Transverse colon (tissue), 4 donors: ENCODE data around the gene LDB2. TPM values are rescaled to one million over a fixed set of nuclear protein-coding genes. Genes with fewer than 3 reads are reported as not detected.

Experiments
- DNase-seq: peaks from one replicate; pipeline ENCODE4 v3.0.0-alpha.2; 2019
- H3K27ac ChIP-seq, 4 donors: fragments of 200-600 bp; sonication (generic); 2 replicates each; pipeline ENCODE4 v1.5.1; 2016 to 2018; ENCODE audit warnings: inconsistent platforms in 4 of 4
- H3K27me3 ChIP-seq: fragments of 200-600 bp; sonication (generic); 2 replicates; pipeline ENCODE4 v1.5.1; 2017; ENCODE audit warnings: inconsistent platforms
- H3K36me3 ChIP-seq, 4 donors: fragments of 200-600 bp; sonication (generic); 2 replicates each; pipeline ENCODE4 v1.5.1; 2017 to 2019; ENCODE audit warnings: inconsistent platforms in 4 of 4
- H3K4me1 ChIP-seq, 4 donors: fragments of 200-600 bp; sonication (generic); 2 replicates each; pipeline ENCODE4 v1.5.1; 2017 to 2020; ENCODE audit warnings: inconsistent platforms in 4 of 4
- H3K4me3 ChIP-seq, 4 donors: fragments of 200-600 bp; sonication (generic); 1 replicate in 1 of 4; 2 replicates in 3 of 4; pipeline versions ENCODE4 v1.5.1 to v1.6.1; 2017 to 2019; ENCODE audit warnings: inconsistent platforms in 4 of 4
- H3K9me3 ChIP-seq, 2 donors: fragments of 200-600 bp; sonication (generic); 2 replicates each; pipeline ENCODE4 v1.5.1; 2017 to 2019; ENCODE audit warnings: inconsistent platforms in 2 of 2
- CTCF ChIP-seq, 5 experiments: fragments of 200-600 bp in 3 of 5; fragments of 450-650 bp in 2 of 5; sonication (generic) in 3 of 5; IDR thresholded peaks; 1 replicate in 2 of 5; 2 replicates in 3 of 5; pipeline ENCODE4 v1.5.1; 2016 to 2017; ENCODE audit warnings: antibody characterized with exemption in 5 of 5, inconsistent platforms in 3 of 5, mild to moderate bottlenecking in 2 of 5, moderate library complexity in 1 of 5
- EP300 ChIP-seq: sonication (generic); formaldehyde crosslinking; IDR thresholded peaks from one replicate; pipeline ENCODE4 v1.6.1; 2017; ENCODE audit warnings: antibody characterized with exemption, low read depth
- POLR2A ChIP-seq: fragments of 450-650 bp; IDR thresholded peaks from one replicate; pipeline ENCODE4 v1.6.1; 2016; ENCODE audit warnings: antibody characterized with exemption, mild to moderate bottlenecking, moderate library complexity
- POLR2AphosphoS5 ChIP-seq, 3 donors: sonication (generic); formaldehyde crosslinking; IDR thresholded peaks; one replicate each; pipeline ENCODE4 v1.6.1; 2016; ENCODE audit warnings: antibody characterized with exemption in 3 of 3
- WGBS, 2 donors: methylation state at CpG; one replicate each; pipeline ENCODE4 v1.1.5; 2018; ENCODE audit warnings: low coverage in 1 of 2; 5-methylcytosine and 5-hydroxymethylcytosine counted together
- in situ Hi-C, 4 donors: fragments of 200-750 bp; cut with MboI; loops; one replicate each; pipeline versions ENCODE4 v1.15.0 to v1.15.1; 2017; ENCODE audit warnings: low sequenced_read_pairs in 3 of 4, low pct_ligation_motif_present in 1 of 4, low pct_unique_long_range_greater_than_20kb in 1 of 4
- intact Hi-C: fragments of 100-400 bp; cut with DNase I; formaldehyde crosslinking; loops from one replicate; pipeline ENCODE4 v1.15.1; 2023; ENCODE audit warnings: low total_unique reads
- total RNA-seq, 4 donors: library from RNA; depleted of rRNA; stranded (reverse); fragments of >200 nt; gene quantifications; one replicate each; pipeline ENCODE4 v1.1.0, GENCODE V29; 2016

The LDB2 gene
- total RNA-seq, 4 donors from 2014 or later: 7.0 to 46.6 (median 8.9) TPM

GRCh38 chr4:16585053-16585452 is 313.4 kb downstream of the LDB2 start:
- intact Hi-C loops: no loop called here
- no peak for DNase-seq
- H3K9me3 ChIP-seq: no peaks in the 10 kb centered on the region
- H3K4me1 ChIP-seq: no peaks in the 10 kb centered on the region
- TF ChIP-seq POLR2AphosphoS5 (IDR thresholded peaks at IDR 0.05) (no peak), EP300 (no peak), CTCF (IDR thresholded peaks at IDR 0.05) (no peak), POLR2A (no peak)
- WGBS, 2 donors: 85% methylated on average over 7 of the region's 7 CpGs; no CpG with 5 or more reads in 1 of the 2 donors
- no peak overlapping the region for H3K27ac ChIP-seq
- no peaks in the 10 kb centered on the region for H3K27me3 ChIP-seq
- no peak overlapping the region for H3K4me3 ChIP-seq
- no peaks in the 10 kb centered on the region for H3K36me3 ChIP-seq
- in situ Hi-C loops: no loop called here

- Histone ChIP-seq H3K9me3 (no peaks in the 10 kb centered on the region), H3K36me3 (no peaks in the 10 kb centered on the region), H3K27me3 (no peaks in the 10 kb centered on the region), H3K4me1 (no peaks in the 10 kb centered on the region), H3K4me3 (no peak overlapping the region), H3K27ac (no peak overlapping the region)
- WGBS, 2 donors: 93% methylated on average over 8 of the region's 8 CpGs; no CpG with 5 or more reads in 1 of the 2 donors
- TF ChIP-seq POLR2A (no peak), POLR2AphosphoS5 (IDR thresholded peaks at IDR 0.05) (no peak), EP300 (no peak), CTCF (IDR thresholded peaks at IDR 0.05) (no peak)
- no peak for DNase-seq
- in situ Hi-C loops (no loop called here), intact Hi-C loops (no loop called here)
These were observed 314.7 kb downstream of the LDB2 start for GRCh38 chr4:16583764-16584163.

GRCh38 chr4:16582526-16582925 is 315.9 kb downstream of the LDB2 start:
- intact Hi-C loops: no loop called here
- H3K27me3 ChIP-seq: no peaks in the 10 kb centered on the region
- no peaks in the 10 kb centered on the region for H3K9me3 ChIP-seq
- H3K27ac ChIP-seq: no peak overlapping the region
- 94% methylated on average over 10 of the region's 10 CpGs; no CpG with 5 or more reads in 1 of the 2 donors for WGBS, 2 donors
- no peak for TF ChIP-seq CTCF (IDR thresholded peaks at IDR 0.05)
- no peak for TF ChIP-seq POLR2AphosphoS5 (IDR thresholded peaks at IDR 0.05)
- no peak for TF ChIP-seq EP300
- TF ChIP-seq POLR2A: no peak
- H3K4me1 ChIP-seq: no peaks in the 10 kb centered on the region
- no peaks in the 10 kb centered on the region for H3K36me3 ChIP-seq
- in situ Hi-C loops: no loop called here
- no peak overlapping the region for H3K4me3 ChIP-seq
- no peak for DNase-seq

GRCh38 chr4:16582036-16582435 is 316.4 kb downstream of the LDB2 start:
- H3K27ac ChIP-seq: no peak overlapping the region
- H3K27me3 ChIP-seq: no peaks in the 10 kb centered on the region
- H3K9me3 ChIP-seq: no peaks in the 10 kb centered on the region
- TF ChIP-seq POLR2AphosphoS5 (IDR thresholded peaks at IDR 0.05) (no peak), POLR2A (no peak)
- in situ Hi-C loops: no loop called here
- intact Hi-C loops: no loop called here
- H3K36me3 ChIP-seq: no peaks in the 10 kb centered on the region
- no peak for DNase-seq
- 90% methylated on average over 3 of the region's 3 CpGs; no CpG with 5 or more reads in 1 of the 2 donors for WGBS, 2 donors
- H3K4me3 ChIP-seq: no peak overlapping the region
- H3K4me1 ChIP-seq: no peaks in the 10 kb centered on the region

- Histone ChIP-seq H3K36me3 (no peaks in the 10 kb centered on the region), H3K27ac (no peak overlapping the region), H3K27me3 (no peaks in the 10 kb centered on the region), H3K4me3 (no peak overlapping the region), H3K4me1 (no peaks in the 10 kb centered on the region), H3K9me3 (no peaks in the 10 kb centered on the region)
- no peak for TF ChIP-seq POLR2AphosphoS5 (IDR thresholded peaks at IDR 0.05)
- TF ChIP-seq POLR2A: no peak
- no peak for TF ChIP-seq CTCF (IDR thresholded peaks at IDR 0.05)
- no peak for TF ChIP-seq EP300
- WGBS, 2 donors: 83 to 87% methylated on average over 3 of the region's 3 CpGs
- in situ Hi-C loops (no loop called here), intact Hi-C loops (no loop called here)
- no peak for DNase-seq
These were observed 317.3 kb downstream of the LDB2 start for GRCh38 chr4:16581117-16581516.
